Stimulated activated naive CD4-positive, alpha-beta T cell (primary cell): Measurements from ENCODE around the gene MAMLD1.

ENCODE experiments used
- DNase-seq, 6 experiments: peaks; one replicate each; lab custom pipeline; 2025; lab: John Stamatoyannopoulos, UW

MAMLD1 gene

GRCh38 chrX:150531467-150531866 is 168.3 kb downstream of the MAMLD1 start:
- DNase-seq: no peak

GRCh38 chrX:150533863-150534262 is 170.7 kb downstream of the MAMLD1 start:
- DNase-seq: no peak

GRCh38 chrX:150536455-150537116 is 173.5 kb downstream of the MAMLD1 start:
- no peak for DNase-seq

GRCh38 chrX:150537851-150538250 is 174.7 kb downstream of the MAMLD1 start:
- no peak for DNase-seq

- no peak for DNase-seq
These were observed 177.8 kb downstream of the MAMLD1 start for GRCh38 chrX:150540965-150541364.

- no peak for DNase-seq
These were observed 179.7 kb downstream of the MAMLD1 start for GRCh38 chrX:150542846-150543229.

GRCh38 chrX:150543230-150544155 is 180.4 kb downstream of the MAMLD1 start:
- DNase-seq: no peak

GRCh38 chrX:150544222-150544787 is 181.2 kb downstream of the MAMLD1 start:
- peak in 1 of 6 experiments; percentile 7 for DNase-seq

GRCh38 chrX:150544835-150545770 is 182.0 kb downstream of the MAMLD1 start:
- no peak for DNase-seq

GRCh38 chrX:150546711-150547153 is 183.6 kb downstream of the MAMLD1 start:
- DNase-seq: peak; percentile 25 to 64 (median 53)

GRCh38 chrX:150547375-150548115 is 184.4 kb downstream of the MAMLD1 start:
- DNase-seq: peak in 1 of 6 experiments; percentile 4

- no peak for DNase-seq
These were observed 185.1 kb downstream of the MAMLD1 start for GRCh38 chrX:150548251-150548650.

GRCh38 chrX:150548684-150549083 is 185.6 kb downstream of the MAMLD1 start:
- no peak for DNase-seq

- DNase-seq: no peak
These were observed 188.8 kb downstream of the MAMLD1 start for GRCh38 chrX:150551963-150552362.

- DNase-seq: no peak
These were observed 195.3 kb downstream of the MAMLD1 start for GRCh38 chrX:150558424-150558823.
